Measurements from ENCODE around the gene CFAP91.

CFAP91 gene

GRCh38 chr3:119726909-119727308 is 24.1 kb downstream of the CFAP91 start:
- no peak for TF ChIP-seq CTCF (conservative IDR thresholded peaks at IDR 0.05; ENCODE audit: low read depth, low read length)

GRCh38 chr3:119729996-119730395 is 27.2 kb downstream of the CFAP91 start:
- no peak for TF ChIP-seq CTCF (conservative IDR thresholded peaks at IDR 0.05; ENCODE audit: low read depth, low read length)
- no peak for DNase-seq (ENCODE audit: low read depth)

More at GRCh38 chr3:119726909-119727308, 24.1 kb downstream of the CFAP91 start:
- no peak for DNase-seq (ENCODE audit: low read depth)
- no peak overlapping the region for H3K4me3 ChIP-seq (ENCODE audit: low read length)

GRCh38 chr3:119731560-119732343 is 28.9 kb downstream of the CFAP91 start:
- DNase-seq (ENCODE audit: low read depth) = no peak
- TF ChIP-seq CTCF (conservative IDR thresholded peaks at IDR 0.05; ENCODE audit: low read depth, low read length) = no peak
- no peak overlapping the region for H3K4me3 ChIP-seq (ENCODE audit: low read length)

More at GRCh38 chr3:119729996-119730395, 27.2 kb downstream of the CFAP91 start:
- H3K4me3 ChIP-seq (ENCODE audit: low read length) = no peak overlapping the region

- DNase-seq (ENCODE audit: low read depth) = no peak
- TF ChIP-seq CTCF (conservative IDR thresholded peaks at IDR 0.05; ENCODE audit: low read depth, low read length) = no peak
- H3K4me3 ChIP-seq (ENCODE audit: low read length) = no peak overlapping the region
Observed at GRCh38 chr3:119733812-119734211, 31.0 kb downstream of the CFAP91 start.

- DNase-seq (ENCODE audit: low read depth) = no peak
Observed at GRCh38 chr3:119738741-119739140, 35.9 kb downstream of the CFAP91 start.

GRCh38 chr3:119741657-119742590 is 39.1 kb downstream of the CFAP91 start:
- no peak overlapping the region for H3K4me3 ChIP-seq (ENCODE audit: low read length)
- no peak for DNase-seq (ENCODE audit: low read depth)
- TF ChIP-seq CTCF (conservative IDR thresholded peaks at IDR 0.05; ENCODE audit: low read depth, low read length) = no peak

More at GRCh38 chr3:119738741-119739140, 35.9 kb downstream of the CFAP91 start:
- no peak for TF ChIP-seq CTCF (conservative IDR thresholded peaks at IDR 0.05; ENCODE audit: low read depth, low read length)
- H3K4me3 ChIP-seq (ENCODE audit: low read length) = no peak overlapping the region
